GM12864 (cell line): ENCODE results near the gene CELSR2.
"Not testable (repeated sequence)": the region's sequence is repeated elsewhere in the genome, so short reads cannot be mapped to it uniquely, and the experiment has no call there.

Experiments used
- DNase-seq: peaks from one replicate; pipeline ENCODE4 v3.0.0-alpha.2; 2011; ENCODE audit warnings: low read depth
- H3K4me3 ChIP-seq: 2 replicates; pipeline ENCODE4 v1.5.1; 2011; ENCODE audit warnings: mild to moderate bottlenecking, low read depth, low read length, control low read depth
- TF ChIP-seq, protein P1 (sequence below): IDR thresholded peaks from 2 replicates; pipeline ENCODE4 v1.5.1; 2011; ENCODE audit warnings: low read depth, mild to moderate bottlenecking, moderate library complexity, low read length, control low read depth, inconsistent platforms; ENCODE audit errors: missing control alignments

The CELSR2 gene

DNA sequence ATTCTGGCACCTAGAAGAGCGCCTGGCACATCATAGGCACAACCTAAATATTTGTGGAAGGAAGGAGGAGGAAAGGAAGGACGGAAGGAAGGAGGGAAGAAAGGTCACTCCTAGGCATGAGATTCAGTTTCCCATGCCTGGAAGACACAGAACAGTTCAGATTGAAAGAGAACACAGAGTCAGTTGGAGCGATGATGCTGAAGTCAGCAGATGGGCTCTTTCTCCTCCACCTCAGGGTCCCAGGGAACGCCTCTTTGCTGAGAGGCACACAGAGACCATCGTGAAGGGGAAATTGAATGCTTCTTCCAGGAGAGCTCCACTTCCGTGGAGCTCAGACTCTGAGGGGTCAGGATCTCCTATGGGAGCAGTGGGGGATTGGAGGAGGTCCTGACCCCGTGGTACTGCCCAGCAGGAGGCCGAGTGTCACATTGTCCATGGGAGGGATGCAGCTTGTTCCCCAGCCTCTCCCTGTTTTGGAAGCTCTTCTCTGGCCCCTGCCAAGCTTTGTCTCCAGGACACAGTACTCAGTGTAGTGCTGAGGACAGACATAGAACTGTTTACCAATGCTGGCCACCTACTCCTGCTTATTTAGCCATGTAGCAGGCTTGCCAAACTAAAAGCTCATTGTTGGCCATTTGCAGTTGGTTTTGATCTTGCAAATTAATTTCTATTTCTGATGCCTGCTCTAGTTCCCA is 55.0 kb downstream of the CELSR2 start:
- TF ChIP-seq, protein P1, sequence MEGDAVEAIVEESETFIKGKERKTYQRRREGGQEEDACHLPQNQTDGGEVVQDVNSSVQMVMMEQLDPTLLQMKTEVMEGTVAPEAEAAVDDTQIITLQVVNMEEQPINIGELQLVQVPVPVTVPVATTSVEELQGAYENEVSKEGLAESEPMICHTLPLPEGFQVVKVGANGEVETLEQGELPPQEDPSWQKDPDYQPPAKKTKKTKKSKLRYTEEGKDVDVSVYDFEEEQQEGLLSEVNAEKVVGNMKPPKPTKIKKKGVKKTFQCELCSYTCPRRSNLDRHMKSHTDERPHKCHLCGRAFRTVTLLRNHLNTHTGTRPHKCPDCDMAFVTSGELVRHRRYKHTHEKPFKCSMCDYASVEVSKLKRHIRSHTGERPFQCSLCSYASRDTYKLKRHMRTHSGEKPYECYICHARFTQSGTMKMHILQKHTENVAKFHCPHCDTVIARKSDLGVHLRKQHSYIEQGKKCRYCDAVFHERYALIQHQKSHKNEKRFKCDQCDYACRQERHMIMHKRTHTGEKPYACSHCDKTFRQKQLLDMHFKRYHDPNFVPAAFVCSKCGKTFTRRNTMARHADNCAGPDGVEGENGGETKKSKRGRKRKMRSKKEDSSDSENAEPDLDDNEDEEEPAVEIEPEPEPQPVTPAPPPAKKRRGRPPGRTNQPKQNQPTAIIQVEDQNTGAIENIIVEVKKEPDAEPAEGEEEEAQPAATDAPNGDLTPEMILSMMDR, result no peak
- no peak for DNase-seq
- H3K4me3 ChIP-seq, result no peak overlapping the region

DNA sequence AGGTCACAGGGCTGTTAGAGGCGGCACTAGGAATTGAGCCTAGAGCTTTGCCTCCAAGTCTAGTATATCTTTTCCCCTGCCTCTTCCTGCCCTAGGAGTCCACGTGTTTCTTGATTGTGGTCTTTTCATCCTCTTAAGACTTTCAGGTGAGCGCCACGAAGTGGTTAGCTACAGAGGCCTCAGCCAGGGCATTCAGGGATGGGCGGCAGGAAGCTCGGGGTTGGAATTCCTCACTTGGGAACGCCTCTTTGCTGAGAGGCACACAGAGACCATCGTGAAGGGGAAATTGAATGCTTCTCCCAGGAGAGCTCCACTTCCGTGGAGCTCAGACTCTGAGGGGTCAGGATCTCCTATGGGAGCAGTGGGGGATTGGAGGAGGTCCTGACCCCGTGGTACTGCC is 56.7 kb downstream of the CELSR2 start:
- not testable (repeated sequence) for DNase-seq, H3K4me3 ChIP-seq

DNA sequence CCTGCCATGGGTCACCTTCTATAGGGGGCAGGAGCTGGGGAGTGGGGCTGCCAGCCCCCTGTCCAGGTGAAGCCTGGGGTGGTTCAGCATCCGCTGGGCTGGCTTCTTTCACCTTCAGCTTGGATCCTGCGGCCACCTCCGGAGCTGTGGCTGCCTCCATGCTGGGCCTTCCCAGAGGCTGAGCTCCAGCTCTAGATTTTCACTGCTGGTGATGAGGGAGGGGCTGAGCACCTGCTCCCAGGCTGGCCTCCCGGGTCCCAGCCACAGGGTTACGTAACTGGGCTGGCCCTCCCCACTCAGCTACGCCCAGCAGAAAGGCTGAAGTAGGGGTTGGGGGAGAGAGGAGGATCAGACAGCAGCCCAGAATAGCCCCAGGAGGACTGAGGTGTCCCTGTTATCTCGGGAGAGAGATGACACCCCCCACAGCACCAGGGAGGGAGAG is 57.5 kb downstream of the CELSR2 start, which contains the start of gene MYBPHL:
MYBPHL (minus strand) TSS at position 180 of the 442 bp plus-strand sequence; CDS start at position 160, 20 bp downstream.
- TF ChIP-seq, protein P1, result no peak
- DNase-seq, result no peak
- H3K4me3 ChIP-seq, result no peak within 1 kb of the TSS

DNA sequence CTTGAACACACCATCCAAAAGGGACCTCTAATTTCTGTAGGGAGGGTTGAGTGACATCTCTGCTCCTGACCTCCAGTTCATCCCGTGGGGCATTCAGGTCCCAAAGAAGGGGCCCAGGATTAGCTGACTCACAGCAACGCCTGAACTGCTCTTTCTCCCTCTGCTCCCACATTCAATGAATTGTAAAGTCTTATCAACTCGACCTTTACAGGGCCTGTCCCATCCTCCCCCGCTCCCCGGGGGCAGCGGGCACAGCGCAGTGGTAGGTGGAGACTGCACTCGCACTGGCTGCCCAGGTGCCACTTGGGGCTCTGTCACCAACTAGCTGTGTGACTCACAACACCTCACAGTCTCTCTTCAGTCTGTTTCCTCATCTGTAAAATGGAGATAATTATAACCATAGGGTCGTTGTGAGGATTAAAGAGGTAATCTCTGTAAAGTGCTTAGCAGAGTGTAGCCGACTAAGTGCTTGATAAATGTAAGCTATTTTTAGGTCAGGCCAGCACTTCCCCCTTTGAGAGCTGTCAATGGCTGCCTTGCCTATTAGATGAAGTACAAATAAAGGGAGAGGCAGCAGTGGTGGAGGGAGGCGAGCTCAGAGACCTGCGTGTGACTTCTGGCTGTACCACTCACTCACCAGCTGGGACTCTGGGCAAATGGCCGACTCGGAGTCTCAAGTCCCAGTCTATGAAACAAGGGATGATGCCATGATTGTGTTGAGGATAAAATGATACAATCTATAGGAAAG is 58.1 kb downstream of the CELSR2 start:
- DNase-seq, result no peak
- no peak overlapping the region for H3K4me3 ChIP-seq
- TF ChIP-seq, protein P1, result no peak

DNA sequence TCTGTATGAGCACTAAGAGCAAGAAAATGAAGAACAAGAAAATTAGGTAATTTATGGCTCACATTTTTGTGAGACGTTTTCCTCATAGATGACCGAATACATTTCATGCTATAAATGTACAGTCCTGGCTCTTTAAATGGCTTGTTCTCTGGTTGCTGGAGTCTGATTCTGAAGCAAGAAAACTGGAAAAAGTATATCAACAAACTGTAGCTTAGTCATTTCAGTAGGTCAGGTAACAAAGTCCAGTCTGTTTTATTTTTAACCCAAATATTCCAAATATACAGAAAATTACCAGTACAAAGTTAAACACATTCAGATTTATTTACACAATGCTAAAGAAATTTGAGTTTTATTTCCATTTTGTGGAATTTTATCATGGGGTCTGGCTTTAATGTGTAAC is 60.0 kb downstream of the CELSR2 start:
- no peak overlapping the region for H3K4me3 ChIP-seq
- TF ChIP-seq, protein P1, result no peak
- DNase-seq, result no peak

DNA sequence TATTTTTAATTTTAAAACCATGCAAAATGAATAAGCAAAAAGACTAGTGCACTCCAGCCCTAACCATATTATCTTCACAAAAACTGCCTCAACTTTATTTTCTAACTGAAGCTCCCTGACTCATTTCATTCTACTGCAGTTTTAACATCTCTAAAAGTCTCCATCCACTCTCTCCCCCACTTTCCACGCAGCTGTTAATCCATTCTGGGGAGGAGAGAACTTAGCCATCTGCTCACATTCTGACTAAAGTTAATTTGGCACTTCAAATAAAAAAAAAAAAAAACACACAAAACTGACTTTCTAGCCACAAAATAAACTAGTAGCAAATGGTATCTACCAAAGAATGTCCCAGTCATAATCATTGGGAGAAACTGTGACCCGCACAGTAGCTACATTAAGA is 62.9 kb downstream of the CELSR2 start:
- H3K4me3 ChIP-seq, result no peak overlapping the region
- TF ChIP-seq, protein P1, result no peak
- DNase-seq, result no peak

DNA sequence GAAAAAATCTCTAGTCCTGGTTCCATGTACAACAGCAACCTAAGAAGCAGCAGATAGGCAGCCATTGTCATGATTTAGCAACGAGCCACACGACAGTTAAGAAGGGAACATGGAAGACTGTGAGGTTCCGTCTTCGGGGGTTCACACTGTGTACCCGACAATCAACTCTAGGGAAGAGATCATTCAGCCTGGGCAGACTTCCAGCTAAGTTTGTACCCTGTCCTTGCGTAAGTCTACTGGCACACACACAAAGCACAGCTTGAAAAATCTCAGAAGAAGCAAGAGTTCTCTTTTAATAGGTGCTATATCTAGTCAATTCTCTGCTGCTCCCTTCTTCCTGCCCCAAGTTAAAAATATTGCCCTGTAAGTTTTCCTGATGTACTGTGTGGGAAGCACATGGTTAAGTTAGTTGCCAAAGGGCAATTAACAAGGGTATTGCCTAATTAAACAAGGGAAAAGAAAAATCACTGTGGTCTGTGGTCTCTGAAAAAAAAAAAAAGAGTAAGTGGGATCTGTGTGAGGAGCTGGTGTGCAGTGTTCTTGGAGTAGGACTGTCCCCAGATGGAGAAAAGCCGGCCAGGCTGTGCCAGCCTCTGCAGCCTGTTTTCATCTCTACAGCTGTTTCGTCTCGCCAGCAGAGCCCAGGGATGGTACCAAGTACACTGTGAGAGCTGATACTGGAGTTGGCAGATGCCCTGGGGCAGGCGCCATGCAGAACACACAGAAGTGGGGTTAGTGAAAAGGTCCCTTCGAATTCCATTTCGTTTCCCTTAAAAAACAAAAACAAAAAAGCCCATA is 63.8 kb downstream of the CELSR2 start:
- TF ChIP-seq, protein P1, result no peak
- no peak for DNase-seq

More for the DNA sequence above, 63.8 kb downstream of the CELSR2 start:
- no peak overlapping the region for H3K4me3 ChIP-seq
